Measurements from ENCODE around the gene NOVA2. TPM values are rescaled to one million over a fixed set of nuclear protein-coding genes. Genes with fewer than 3 reads are reported as not detected.

Gene NOVA2
- total and polyA plus RNA-seq, 2 experiments from 2014 or later: 0.08 TPM; not detected in 1

- 42% methylated on average over 11 of the region's 19 CpGs for whole genome bisulfite sequencing (ENCODE audit: low lambda C conversion rate, missing lambda C conversion rate)
- peaks cover 30% of the 10 kb centered on the region for H3K27me3 ChIP-seq
- no peaks in the 10 kb centered on the region for H3K36me3 ChIP-seq (replicated peaks; ENCODE audit: insufficient read depth, low read depth)
- H3K27ac ChIP-seq: no peak overlapping the region
- H3K4me2 ChIP-seq: no peak overlapping the region
- TF ChIP-seq EZH2 (IDR thresholded peaks at IDR 0.05; ENCODE audit: borderline replicate concordance) (no peak), EZH2phosphoT487 (IDR thresholded peaks at IDR 0.05; ENCODE audit: low read depth, severe bottlenecking, unreplicated experiment) (no peak)
- TF ChIP-seq, protein P1, sequence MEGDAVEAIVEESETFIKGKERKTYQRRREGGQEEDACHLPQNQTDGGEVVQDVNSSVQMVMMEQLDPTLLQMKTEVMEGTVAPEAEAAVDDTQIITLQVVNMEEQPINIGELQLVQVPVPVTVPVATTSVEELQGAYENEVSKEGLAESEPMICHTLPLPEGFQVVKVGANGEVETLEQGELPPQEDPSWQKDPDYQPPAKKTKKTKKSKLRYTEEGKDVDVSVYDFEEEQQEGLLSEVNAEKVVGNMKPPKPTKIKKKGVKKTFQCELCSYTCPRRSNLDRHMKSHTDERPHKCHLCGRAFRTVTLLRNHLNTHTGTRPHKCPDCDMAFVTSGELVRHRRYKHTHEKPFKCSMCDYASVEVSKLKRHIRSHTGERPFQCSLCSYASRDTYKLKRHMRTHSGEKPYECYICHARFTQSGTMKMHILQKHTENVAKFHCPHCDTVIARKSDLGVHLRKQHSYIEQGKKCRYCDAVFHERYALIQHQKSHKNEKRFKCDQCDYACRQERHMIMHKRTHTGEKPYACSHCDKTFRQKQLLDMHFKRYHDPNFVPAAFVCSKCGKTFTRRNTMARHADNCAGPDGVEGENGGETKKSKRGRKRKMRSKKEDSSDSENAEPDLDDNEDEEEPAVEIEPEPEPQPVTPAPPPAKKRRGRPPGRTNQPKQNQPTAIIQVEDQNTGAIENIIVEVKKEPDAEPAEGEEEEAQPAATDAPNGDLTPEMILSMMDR (IDR thresholded peaks at IDR 0.05; ENCODE audit: poor library complexity): no peak
- H3K9me2 ChIP-seq (replicated peaks; ENCODE audit: insufficient read depth): no peaks in the 10 kb centered on the region
- DNase-seq (ENCODE audit: low spot score): no peak
- no peaks in the 10 kb centered on the region for H3K79me2 ChIP-seq
- H2AFZ ChIP-seq: no peak overlapping the region
- H3K4me3 ChIP-seq: no peak overlapping the region
- H3K4me1 ChIP-seq (ENCODE audit: insufficient read depth): no peaks in the 10 kb centered on the region
- H3K9me3 ChIP-seq (ENCODE audit: low read depth): no peaks in the 10 kb centered on the region
- H4K20me1 ChIP-seq (ENCODE audit: insufficient read depth, poor library complexity, severe bottlenecking): no peaks in the 10 kb centered on the region
These were observed 12.9 kb downstream of the NOVA2 start for GRCh38 chr19:45960595-45961235.

DNA sequence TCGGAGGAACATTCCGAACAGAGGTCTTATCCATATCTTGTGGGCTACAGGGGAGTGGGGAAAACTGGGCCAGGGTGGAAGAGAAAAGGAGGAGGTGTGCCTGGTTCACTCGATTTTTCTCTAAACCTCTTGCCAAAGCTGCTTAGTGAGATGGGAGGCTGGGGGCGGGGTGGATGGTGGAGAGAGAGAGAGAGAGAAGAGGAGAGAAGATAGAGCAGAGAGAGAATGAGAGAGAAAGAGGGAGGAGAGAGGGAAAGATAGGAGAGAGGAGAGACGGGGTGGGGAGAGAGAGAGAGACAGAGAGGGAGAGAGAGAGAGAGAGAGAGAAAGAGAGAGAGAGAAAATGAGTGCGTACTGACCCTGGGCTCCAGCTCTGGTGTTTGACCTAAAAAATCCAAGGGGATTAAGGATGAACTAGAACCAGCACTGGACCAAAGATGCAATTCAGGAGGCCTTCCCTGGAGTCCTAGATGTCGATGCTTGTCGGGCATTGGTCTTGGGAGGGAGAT is 14.1 kb downstream of the NOVA2 start:
- Histone ChIP-seq H3K4me3 (no peak overlapping the region), H3K27ac (no peak overlapping the region), H2AFZ (no peak overlapping the region), H3K27me3 (peaks cover 30% of the 10 kb centered on the region), H3K79me2 (no peaks in the 10 kb centered on the region), H3K36me3 (replicated peaks; ENCODE audit: insufficient read depth, low read depth) (no peaks in the 10 kb centered on the region), H3K4me2 (no peak overlapping the region), H3K9me2 (replicated peaks; ENCODE audit: insufficient read depth) (no peaks in the 10 kb centered on the region), H3K9me3 (ENCODE audit: low read depth) (no peaks in the 10 kb centered on the region), H3K4me1 (ENCODE audit: insufficient read depth) (no peaks in the 10 kb centered on the region), H4K20me1 (ENCODE audit: insufficient read depth, poor library complexity, severe bottlenecking) (no peaks in the 10 kb centered on the region)
- WGBS (ENCODE audit: low lambda C conversion rate, missing lambda C conversion rate): 73% methylated on average over 7 of the region's 8 CpGs
- DNase-seq (ENCODE audit: low spot score): no peak
- no peak for TF ChIP-seq EZH2 (IDR thresholded peaks at IDR 0.05; ENCODE audit: borderline replicate concordance)
- TF ChIP-seq, protein P1 (IDR thresholded peaks at IDR 0.05; ENCODE audit: poor library complexity): no peak
- TF ChIP-seq EZH2phosphoT487 (IDR thresholded peaks at IDR 0.05; ENCODE audit: low read depth, severe bottlenecking, unreplicated experiment): no peak

GRCh38 chr19:45958769-45959516 is 14.7 kb downstream of the NOVA2 start:
- H3K27ac ChIP-seq: no peak overlapping the region
- H2AFZ ChIP-seq: no peak overlapping the region

More at GRCh38 chr19:45958769-45959516, 14.7 kb downstream of the NOVA2 start:
- Histone ChIP-seq H3K4me3 (no peak overlapping the region), H3K79me2 (no peaks in the 10 kb centered on the region), H3K9me2 (replicated peaks; ENCODE audit: insufficient read depth) (no peaks in the 10 kb centered on the region), H3K9me3 (ENCODE audit: low read depth) (no peaks in the 10 kb centered on the region), H3K36me3 (replicated peaks; ENCODE audit: insufficient read depth, low read depth) (no peaks in the 10 kb centered on the region), H3K27me3 (peaks cover 30% of the 10 kb centered on the region), H3K4me1 (ENCODE audit: insufficient read depth) (no peaks in the 10 kb centered on the region), H3K4me2 (no peak overlapping the region), H4K20me1 (ENCODE audit: insufficient read depth, poor library complexity, severe bottlenecking) (no peaks in the 10 kb centered on the region)
- TF ChIP-seq EZH2phosphoT487 (IDR thresholded peaks at IDR 0.05; ENCODE audit: low read depth, severe bottlenecking, unreplicated experiment) (no peak), EZH2 (IDR thresholded peaks at IDR 0.05; ENCODE audit: borderline replicate concordance) (no peak)
- TF ChIP-seq, protein P1 (IDR thresholded peaks at IDR 0.05; ENCODE audit: poor library complexity): no peak
- DNase-seq (ENCODE audit: low spot score): no peak
- WGBS (ENCODE audit: low lambda C conversion rate, missing lambda C conversion rate): 84% methylated on average over 12 of the region's 12 CpGs

Data from hepatocyte (in vitro differentiated cells).